SH-SY5Y (cell line): ENCODE measurements around the gene PPP2R5B.

Experiments
- GATA2 ChIP-seq: IDR thresholded peaks from 2 replicates; pipeline ENCODE4 v1.6.1; 2011; ENCODE audit warnings: mild to moderate bottlenecking, low read depth, low read length
- GATA3 ChIP-seq: IDR thresholded peaks from 2 replicates; pipeline ENCODE4 v1.6.1; 2011; ENCODE audit warnings: low read depth, mild to moderate bottlenecking, low read length, moderate library complexity

GRCh38 chr11:64898541-64898940 is 25.9 kb upstream of the PPP2R5B start:
- TF ChIP-seq GATA2 (no peak), GATA3 (no peak)
